Activated CD4-positive, alpha-beta T cell treated with anti-CD3 and anti-CD28 coated beads, Interleukin-2, amount 10 ng/mL, durations not matched to agents 24 days and 14 days (primary cell): ENCODE measurements around the gene HMCN1. TPM values are rescaled to one million over a fixed set of nuclear protein-coding genes. Genes with fewer than 3 reads are reported as not detected.
A peak's percentile ranks its signal among the peaks of the same experiment; 100 is the strongest.

Source experiments
- DNase-seq: peaks from one replicate; pipeline ENCODE4 v3.0.0; 2022
- H3K27ac Mint-ChIP-seq: one replicate; pipeline ENCODE4 v1.8.0; 2022; ENCODE audit warnings: mild to moderate bottlenecking, mixed read lengths
- H3K27me3 Mint-ChIP-seq: one replicate; pipeline ENCODE4 v1.8.0; 2022; ENCODE audit warnings: mixed read lengths
- H3K36me3 Mint-ChIP-seq: one replicate; pipeline ENCODE4 v1.8.0; 2022; ENCODE audit warnings: low read depth, mild to moderate bottlenecking, mixed read lengths
- H3K4me1 Mint-ChIP-seq: one replicate; pipeline ENCODE4 v1.8.0; 2021; ENCODE audit warnings: mixed read lengths
- H3K4me3 Mint-ChIP-seq: one replicate; pipeline ENCODE4 v1.8.0; 2022; ENCODE audit warnings: mild to moderate bottlenecking, moderate library complexity, mixed read lengths
- H3K9me3 Mint-ChIP-seq: one replicate; pipeline ENCODE4 v1.8.0; 2021; ENCODE audit warnings: mixed read lengths
- intact Hi-C: fragments of 100-400 bp; cut with micrococcal nuclease; formaldehyde crosslinking; loops from one replicate; pipeline ENCODE4 v1.15.1; 2023
- total RNA-seq: library from RNA; stranded (reverse); gene quantifications from 2 replicates; pipeline ENCODE4 v1.2.3, GENCODE V29; 2022

HMCN1 gene
- total RNA-seq, 1 donor from 2014 or later: not detected

DNA sequence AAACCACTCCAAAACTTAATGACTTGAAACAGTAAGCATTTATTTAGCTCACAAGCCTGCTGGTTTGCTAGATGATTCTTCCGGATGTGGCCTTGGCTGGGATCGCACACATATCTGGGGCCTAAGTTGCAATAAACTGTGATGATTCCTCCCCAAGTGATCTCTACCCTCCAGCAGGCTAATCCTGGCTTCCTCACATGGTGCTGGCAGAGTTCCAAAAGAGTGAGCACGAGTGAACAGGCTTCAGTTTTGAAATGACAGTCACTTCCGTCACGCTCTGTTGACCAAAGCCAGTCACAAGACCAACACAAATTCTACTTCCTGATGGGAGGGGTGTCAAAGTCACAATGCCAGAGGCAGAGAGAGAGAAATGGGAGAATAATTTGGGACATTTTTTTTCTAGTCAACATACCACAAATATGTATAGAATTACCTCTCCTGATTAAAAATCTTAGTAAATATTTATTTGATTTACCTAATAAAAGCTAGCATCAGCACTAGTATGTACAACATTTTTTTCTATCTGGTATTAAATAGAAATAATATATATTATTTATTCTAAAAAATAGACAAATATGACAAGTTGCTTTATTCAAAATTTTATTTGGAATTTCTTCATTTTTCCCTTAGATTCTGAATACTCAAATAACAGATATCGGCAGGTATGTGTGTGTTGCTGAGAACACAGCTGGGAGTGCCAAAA is 348.2 kb downstream of the HMCN1 start:
- Mint-ChIP-seq H3K4me1 (peaks cover 3% of the 10 kb centered on the region), H3K36me3 (no peaks in the 10 kb centered on the region), H3K27me3 (peaks cover 3% of the 10 kb centered on the region), H3K27ac (no peak overlapping the region), H3K4me3 (no peak overlapping the region), H3K9me3 (no peaks in the 10 kb centered on the region)
- intact Hi-C loops: no loop called here
- DNase-seq: peak; percentile 58

DNA sequence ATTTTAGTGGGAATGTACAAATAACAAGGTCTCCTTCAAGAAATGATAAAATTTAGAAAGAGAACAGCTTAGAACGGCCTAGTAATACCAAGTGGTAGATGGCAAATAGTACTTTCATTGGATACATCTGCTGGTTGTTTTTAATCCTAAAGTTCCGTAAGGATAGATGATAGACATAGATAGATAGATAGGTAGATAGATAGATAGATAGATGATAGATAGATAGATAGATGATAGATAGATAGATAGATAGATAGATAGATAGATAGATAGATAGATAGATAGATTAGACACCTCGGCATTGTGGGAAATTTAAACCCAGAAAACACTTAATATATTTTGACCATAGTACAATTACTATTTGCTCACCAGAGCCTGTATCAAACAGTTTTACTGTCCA is 352.4 kb downstream of the HMCN1 start:
- H3K36me3 Mint-ChIP-seq: no peaks in the 10 kb centered on the region
- intact Hi-C loops: no loop called here
- H3K4me1 Mint-ChIP-seq: peaks cover 3% of the 10 kb centered on the region
- H3K27me3 Mint-ChIP-seq: peaks cover 3% of the 10 kb centered on the region
- no peak overlapping the region for H3K27ac Mint-ChIP-seq
- no peaks in the 10 kb centered on the region for H3K9me3 Mint-ChIP-seq
- DNase-seq: no peak
- no peak overlapping the region for H3K4me3 Mint-ChIP-seq

- no peaks in the 10 kb centered on the region for H3K27me3 Mint-ChIP-seq
- no peak overlapping the region for H3K4me3 Mint-ChIP-seq
- H3K9me3 Mint-ChIP-seq: no peaks in the 10 kb centered on the region
- H3K27ac Mint-ChIP-seq: no peak overlapping the region
- intact Hi-C loops: no loop called here
- no peaks in the 10 kb centered on the region for H3K4me1 Mint-ChIP-seq
- no peaks in the 10 kb centered on the region for H3K36me3 Mint-ChIP-seq
- DNase-seq: no peak
Measured at GRCh38 chr1:186089940-186090339, 355.7 kb downstream of the HMCN1 start.

DNA sequence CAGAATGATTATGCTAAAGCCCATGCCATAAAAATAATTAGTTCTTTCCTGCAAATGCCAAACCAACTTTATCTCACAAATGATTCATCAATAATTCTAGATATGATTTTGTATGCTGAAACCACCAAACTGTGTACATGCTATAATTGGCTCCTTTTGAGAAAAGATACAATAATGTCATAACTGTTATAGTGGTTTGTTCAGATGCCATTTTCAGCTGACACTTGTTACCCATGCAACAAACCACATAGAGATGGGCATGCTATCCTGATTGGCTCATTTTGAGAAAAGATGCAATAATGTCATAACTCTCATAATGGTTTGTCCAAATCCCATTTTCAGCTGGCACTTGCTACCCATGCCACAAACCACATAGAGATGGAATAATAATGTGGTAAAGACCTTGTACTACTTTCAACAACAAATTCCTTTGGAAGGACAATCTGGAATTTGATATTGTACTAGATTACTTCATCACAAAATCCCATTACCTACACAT is 357.1 kb downstream of the HMCN1 start:
- no peaks in the 10 kb centered on the region for H3K4me1 Mint-ChIP-seq
- no peaks in the 10 kb centered on the region for H3K36me3 Mint-ChIP-seq
- H3K4me3 Mint-ChIP-seq: no peak overlapping the region
- H3K9me3 Mint-ChIP-seq: no peaks in the 10 kb centered on the region
- H3K27ac Mint-ChIP-seq: no peak overlapping the region
- no peak for DNase-seq
- no peaks in the 10 kb centered on the region for H3K27me3 Mint-ChIP-seq
- intact Hi-C loops: no loop called here

- intact Hi-C loops: no loop called here
- Mint-ChIP-seq H3K4me3 (no peak overlapping the region), H3K27me3 (no peaks in the 10 kb centered on the region), H3K4me1 (no peaks in the 10 kb centered on the region), H3K9me3 (no peaks in the 10 kb centered on the region), H3K36me3 (no peaks in the 10 kb centered on the region), H3K27ac (no peak overlapping the region)
- DNase-seq: no peak
Measured at GRCh38 chr1:186093437-186093836, 359.2 kb downstream of the HMCN1 start.

- no peak overlapping the region for H3K4me3 Mint-ChIP-seq
- DNase-seq: no peak
- H3K9me3 Mint-ChIP-seq: no peaks in the 10 kb centered on the region
- intact Hi-C loops: no loop called here
- H3K27ac Mint-ChIP-seq: no peak overlapping the region
- no peaks in the 10 kb centered on the region for H3K36me3 Mint-ChIP-seq
- H3K27me3 Mint-ChIP-seq: no peaks in the 10 kb centered on the region
- no peaks in the 10 kb centered on the region for H3K4me1 Mint-ChIP-seq
Measured at GRCh38 chr1:186094172-186094571, 360.0 kb downstream of the HMCN1 start.

GRCh38 chr1:186099336-186100104 is 365.3 kb downstream of the HMCN1 start:
- H3K36me3 Mint-ChIP-seq: no peaks in the 10 kb centered on the region
- H3K9me3 Mint-ChIP-seq: no peaks in the 10 kb centered on the region
- H3K4me1 Mint-ChIP-seq: no peaks in the 10 kb centered on the region
- H3K4me3 Mint-ChIP-seq: no peak overlapping the region
- DNase-seq: no peak
- intact Hi-C loops: no loop called here
- peaks cover 3% of the 10 kb centered on the region for H3K27me3 Mint-ChIP-seq
- no peak overlapping the region for H3K27ac Mint-ChIP-seq

DNA sequence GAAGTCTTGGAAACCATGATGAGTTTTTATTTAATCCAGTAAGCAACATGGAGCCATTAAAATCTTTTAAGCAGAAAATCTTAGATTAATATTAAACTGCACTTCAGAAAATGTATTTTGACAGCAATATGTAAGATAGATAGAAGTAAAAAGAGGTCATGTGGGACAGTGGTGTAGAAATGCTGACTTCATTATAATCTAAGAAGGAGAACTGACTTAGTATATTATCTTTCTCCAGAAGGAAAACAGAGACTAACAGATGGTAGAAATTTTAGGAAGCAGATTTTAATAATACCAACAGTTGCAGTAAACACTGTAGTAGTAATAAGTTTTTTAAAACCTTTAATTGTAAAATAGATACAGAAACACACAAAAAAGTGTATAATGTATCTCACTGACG is 367.9 kb downstream of the HMCN1 start:
- Mint-ChIP-seq H3K9me3 (no peaks in the 10 kb centered on the region), H3K27me3 (peaks cover 4% of the 10 kb centered on the region), H3K4me1 (no peaks in the 10 kb centered on the region), H3K36me3 (no peaks in the 10 kb centered on the region), H3K4me3 (no peak overlapping the region), H3K27ac (no peak overlapping the region)
- intact Hi-C loops: no loop called here
- no peak for DNase-seq

DNA sequence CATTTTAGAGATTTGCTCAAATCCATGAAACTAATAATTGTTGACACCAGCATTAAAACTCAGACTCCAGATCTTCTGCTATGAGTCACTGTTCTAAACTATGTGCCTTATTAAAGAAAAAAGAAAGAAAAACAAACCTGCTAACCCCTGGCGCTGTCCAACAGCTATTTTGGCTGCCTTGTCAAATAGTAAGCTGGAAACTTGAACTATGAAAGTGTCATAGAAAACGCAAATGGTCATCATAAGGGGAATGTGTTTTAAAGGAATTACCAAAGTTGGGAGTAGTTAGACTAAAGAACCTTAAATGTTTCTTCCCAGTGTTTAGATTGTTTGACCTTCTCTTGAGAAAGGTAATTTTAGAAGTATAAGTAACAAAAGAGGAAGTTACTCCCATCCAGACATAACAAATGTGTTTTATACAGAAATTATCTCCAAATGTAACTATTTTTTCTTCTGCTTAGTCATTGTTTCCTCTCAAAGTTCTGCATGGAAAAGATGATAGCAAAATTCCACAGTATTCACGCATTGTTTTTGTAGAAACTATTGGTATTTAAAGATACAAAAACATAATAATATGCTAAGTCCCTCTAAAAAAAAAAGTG is 368.5 kb downstream of the HMCN1 start:
- no peak for DNase-seq
- Mint-ChIP-seq H3K27me3 (peaks cover 4% of the 10 kb centered on the region), H3K4me3 (no peak overlapping the region), H3K4me1 (no peaks in the 10 kb centered on the region), H3K27ac (no peak overlapping the region), H3K9me3 (no peaks in the 10 kb centered on the region), H3K36me3 (no peaks in the 10 kb centered on the region)
- intact Hi-C loops: no loop called here

GRCh38 chr1:186104459-186104858 is 370.3 kb downstream of the HMCN1 start:
- intact Hi-C loops: no loop called here

DNA sequence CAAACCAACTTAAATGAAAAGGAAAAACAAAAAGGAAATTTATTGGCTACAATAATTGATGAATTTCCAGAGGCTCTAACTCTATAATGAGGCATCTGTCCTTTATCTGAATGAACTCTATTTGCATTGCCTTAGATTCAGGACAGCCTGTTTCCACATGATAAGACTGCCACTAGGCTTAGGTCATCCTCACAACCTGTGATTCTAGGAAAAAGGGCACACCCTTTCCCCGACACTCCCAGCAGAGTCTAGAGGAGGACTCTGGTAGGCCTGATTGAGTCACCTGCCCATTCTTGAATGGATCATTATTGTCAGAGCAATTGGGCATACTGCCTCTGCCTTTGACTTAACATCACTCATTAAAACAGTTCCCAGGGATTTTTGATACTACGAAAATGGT is 378.1 kb downstream of the HMCN1 start:
- DNase-seq: no peak
- no peak overlapping the region for H3K27ac Mint-ChIP-seq
- intact Hi-C loops: no loop called here
- H3K4me1 Mint-ChIP-seq: no peaks in the 10 kb centered on the region
- no peaks in the 10 kb centered on the region for H3K27me3 Mint-ChIP-seq
- no peaks in the 10 kb centered on the region for H3K9me3 Mint-ChIP-seq
- no peaks in the 10 kb centered on the region for H3K36me3 Mint-ChIP-seq
- H3K4me3 Mint-ChIP-seq: no peak overlapping the region

More at GRCh38 chr1:186104459-186104858, 370.3 kb downstream of the HMCN1 start:
- Mint-ChIP-seq H3K27ac (no peak overlapping the region), H3K4me1 (no peaks in the 10 kb centered on the region), H3K36me3 (no peaks in the 10 kb centered on the region), H3K9me3 (no peaks in the 10 kb centered on the region), H3K4me3 (no peak overlapping the region), H3K27me3 (peaks cover 4% of the 10 kb centered on the region)
- DNase-seq: no peak

DNA sequence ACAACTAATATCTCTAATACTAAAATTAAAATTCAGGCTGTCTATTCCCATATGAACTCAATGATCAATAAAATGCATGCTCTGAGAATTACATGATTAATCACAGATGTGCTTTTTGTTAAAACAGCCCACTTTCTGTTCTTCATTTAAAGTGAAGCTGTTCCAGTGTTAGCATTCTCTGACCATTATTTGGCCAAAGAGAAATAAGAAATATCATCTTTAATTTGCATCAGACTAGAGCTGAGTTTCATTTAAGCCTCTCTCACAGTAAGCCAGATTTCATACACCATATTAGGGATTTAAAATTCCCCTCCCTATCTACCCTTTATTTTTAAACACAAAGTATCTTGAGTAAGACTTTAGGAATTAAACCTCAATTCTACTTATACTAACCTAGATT is 379.3 kb downstream of the HMCN1 start:
- no peak overlapping the region for H3K4me3 Mint-ChIP-seq
- H3K4me1 Mint-ChIP-seq: no peaks in the 10 kb centered on the region
- intact Hi-C loops: no loop called here
- H3K27ac Mint-ChIP-seq: no peak overlapping the region
- no peaks in the 10 kb centered on the region for H3K27me3 Mint-ChIP-seq
- no peaks in the 10 kb centered on the region for H3K9me3 Mint-ChIP-seq
- no peaks in the 10 kb centered on the region for H3K36me3 Mint-ChIP-seq
- DNase-seq: no peak

DNA sequence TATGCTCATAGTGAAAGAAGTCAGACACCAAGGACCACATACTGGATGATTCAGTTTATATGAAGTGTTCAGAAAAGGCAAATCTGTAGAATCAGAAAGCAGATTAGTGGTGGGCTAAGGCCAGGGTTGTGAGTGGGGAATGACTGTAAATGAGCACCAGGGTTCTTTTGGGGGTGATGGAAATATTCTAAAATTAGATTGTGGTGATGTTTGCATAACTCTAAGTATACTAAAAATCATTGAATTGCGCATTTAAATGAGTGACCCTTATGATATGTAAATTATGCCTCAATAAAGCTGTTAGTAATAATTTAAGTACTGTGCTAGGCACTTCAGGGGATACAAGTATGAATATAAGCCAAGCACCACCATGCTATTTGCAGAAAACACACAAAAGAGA is 384.5 kb downstream of the HMCN1 start:
- H3K4me1 Mint-ChIP-seq: no peaks in the 10 kb centered on the region
- no peak overlapping the region for H3K27ac Mint-ChIP-seq
- no peaks in the 10 kb centered on the region for H3K27me3 Mint-ChIP-seq
- intact Hi-C loops: no loop called here
- no peak overlapping the region for H3K4me3 Mint-ChIP-seq
- no peak for DNase-seq
- H3K36me3 Mint-ChIP-seq: no peaks in the 10 kb centered on the region
- no peaks in the 10 kb centered on the region for H3K9me3 Mint-ChIP-seq

DNA sequence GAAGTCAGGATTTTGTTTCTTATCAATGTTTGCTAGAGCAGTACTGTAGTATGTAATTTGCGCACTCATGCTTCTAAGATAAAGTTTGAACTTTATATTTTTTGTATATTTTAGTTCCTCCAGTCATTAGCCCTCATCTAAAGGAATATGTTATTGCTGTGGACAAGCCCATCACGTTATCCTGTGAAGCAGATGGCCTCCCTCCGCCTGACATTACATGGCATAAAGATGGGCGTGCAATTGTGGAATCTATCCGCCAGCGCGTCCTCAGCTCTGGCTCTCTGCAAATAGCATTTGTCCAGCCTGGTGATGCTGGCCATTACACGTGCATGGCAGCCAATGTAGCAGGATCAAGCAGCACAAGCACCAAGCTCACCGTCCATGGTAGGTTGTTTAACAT is 388.6 kb downstream of the HMCN1 start:
- Mint-ChIP-seq H3K4me3 (no peak overlapping the region), H3K4me1 (no peaks in the 10 kb centered on the region), H3K9me3 (no peaks in the 10 kb centered on the region), H3K27me3 (peaks cover 7% of the 10 kb centered on the region), H3K36me3 (no peaks in the 10 kb centered on the region), H3K27ac (no peak overlapping the region)
- DNase-seq: no peak
- intact Hi-C loops: no loop called here
